H1 (cell line): ENCODE measurements around the gene MCM9. TPM values are rescaled to one million over a fixed set of nuclear protein-coding genes. Genes with fewer than 3 reads are reported as not detected.

Experiments
- CTCF ChIA-PET: fragments of 300-600 bp; sonication (Branson Sonifier 250); formaldehyde crosslinking; loops from one replicate; lab custom pipeline; 2021; ENCODE audit not compliant: partially characterized antibody; lab: Charles Lee
- POLR2A ChIA-PET: fragments of 300-600 bp; sonication (Branson Sonifier 250); formaldehyde crosslinking; loops from one replicate; lab custom pipeline; 2021; ENCODE audit warnings: inconsistent platforms; ENCODE audit not compliant: partially characterized antibody; lab: Charles Lee
- DNase-seq, 2 experiments: peaks; one replicate each; pipeline versions ENCODE4 v3.0.0 to v3.0.0-alpha.2; 2010 to 2022; ENCODE audit warnings: low spot score in 2 of 2, low read depth in 1 of 2, mixed read lengths in 1 of 2
- FAIRE-seq: peaks from 2 replicates; lab custom pipeline; 2011; peaks lifted over from hg19 to GRCh38; lab: Jason Lieb, UNC
- H2AFZ ChIP-seq: 2 replicates; pipeline ENCODE4 v1.8.1; 2012; ENCODE audit warnings: low read length, inconsistent platforms
- H2AK5ac ChIP-seq: 2 replicates; pipeline ENCODE4 v1.6.1; 2013; ENCODE audit warnings: low read depth, low read length
- H2BK120ac ChIP-seq: replicated peaks from 2 replicates; pipeline ENCODE3; 2013; ENCODE audit warnings: low read depth, low read length, inconsistent platforms
- H2BK12ac ChIP-seq: 2 replicates; pipeline ENCODE4 v1.6.1; 2013; ENCODE audit warnings: low read depth, low read length
- H2BK15ac ChIP-seq: 2 replicates; pipeline ENCODE4 v1.6.1; 2013; ENCODE audit warnings: low read length
- H2BK20ac ChIP-seq: 2 replicates; pipeline ENCODE4 v1.6.1; 2013; ENCODE audit warnings: low read length
- H2BK5ac ChIP-seq: 2 replicates; pipeline ENCODE4 v1.6.1; 2013; ENCODE audit warnings: low read depth, low read length
- H3K14ac ChIP-seq: 2 replicates; pipeline ENCODE4 v1.6.1; 2013; ENCODE audit warnings: inconsistent platforms; ENCODE audit not compliant: insufficient read length
- H3K18ac ChIP-seq: 2 replicates; pipeline ENCODE4 v1.6.1; 2013; ENCODE audit warnings: low read length; ENCODE audit errors: extremely low read depth
- H3K23ac ChIP-seq: 2 replicates; pipeline ENCODE4 v1.6.1; 2013; ENCODE audit warnings: inconsistent platforms; ENCODE audit not compliant: insufficient read length
- H3K23me2 ChIP-seq: 2 replicates; pipeline ENCODE4 v1.6.1; 2013; ENCODE audit warnings: low read depth, low read length
- H3K27ac ChIP-seq: 2 replicates; pipeline ENCODE4 v1.6.1; 2011; ENCODE audit warnings: low read depth, low read length, inconsistent platforms
- H3K27me3 ChIP-seq, 4 experiments: replicated peaks in 1 of 4; 1 replicate in 1 of 4; 2 replicates in 3 of 4; pipeline versions ENCODE4 v1.6.1 to v1.8.1; 2011 to 2013; ENCODE audit warnings: low read length in 3 of 4, mild to moderate bottlenecking in 3 of 4, inconsistent platforms in 2 of 4, mixed read lengths in 2 of 4, moderate library complexity in 1 of 4; ENCODE audit not compliant: control insufficient read depth in 3 of 4, insufficient read depth in 3 of 4; ENCODE audit errors: extremely low read depth in 1 of 4
- H3K36me3 ChIP-seq, 4 experiments: 2 replicates each; pipeline versions ENCODE4 v1.6.1 to v1.8.1; 2011 to 2013; ENCODE audit warnings: mild to moderate bottlenecking in 4 of 4, low read length in 3 of 4, moderate library complexity in 2 of 4, control low read depth in 1 of 4, inconsistent platforms in 1 of 4; ENCODE audit not compliant: insufficient read depth in 4 of 4, control insufficient read depth in 2 of 4
- H3K4ac ChIP-seq: replicated peaks from 2 replicates; pipeline ENCODE3; 2013; ENCODE audit warnings: low read length, low read depth, mixed read lengths, inconsistent platforms; ENCODE audit not compliant: insufficient read length
- H3K4me1 ChIP-seq, 4 experiments: replicated peaks in 1 of 4; 1 replicate in 1 of 4; 2 replicates in 3 of 4; pipeline versions ENCODE4 v1.6.1 to v1.8.1; 2011 to 2013; ENCODE audit warnings: low read length in 3 of 4, inconsistent platforms in 2 of 4, mixed read lengths in 1 of 4; ENCODE audit not compliant: insufficient read depth in 4 of 4, control insufficient read depth in 3 of 4
- H3K4me2 ChIP-seq, 2 experiments: 2 replicates each; pipeline versions ENCODE4 v1.6.1 to v1.8.1; 2011 to 2013; ENCODE audit warnings: low read depth in 2 of 2, low read length in 2 of 2, control low read depth in 1 of 2, inconsistent platforms in 1 of 2, mild to moderate bottlenecking in 1 of 2; ENCODE audit not compliant: insufficient read depth in 1 of 2
- H3K4me3 ChIP-seq, 4 experiments: fragments of 200-600, 300-600 bp in 1 of 4; sonication (generic), shearing (Covaris generic), sonication (Bioruptor Twin) in 1 of 4; 2 replicates each; pipeline versions ENCODE4 v1.5.1 to v1.8.1; 2011 to 2016; ENCODE audit warnings: low read length in 4 of 4, low read depth in 3 of 4, control low read depth in 2 of 4, inconsistent platforms in 2 of 4, mild to moderate bottlenecking in 2 of 4, mixed read lengths in 1 of 4, moderate library complexity in 1 of 4; ENCODE audit not compliant: insufficient read depth in 2 of 4; ENCODE audit errors: extremely low read depth in 1 of 4
- H3K56ac ChIP-seq: replicated peaks from 2 replicates; pipeline ENCODE3; 2013; ENCODE audit warnings: low read depth, mild to moderate bottlenecking, mixed read lengths, low read length, inconsistent platforms; ENCODE audit not compliant: insufficient read length
- H3K79me1 ChIP-seq: 2 replicates; pipeline ENCODE4 v1.6.1; 2013; ENCODE audit warnings: low read depth, low read length, control low read depth
- H3K79me2 ChIP-seq, 2 experiments: 2 replicates each; pipeline versions ENCODE4 v1.6.1 to v1.8.1; 2012 to 2013; ENCODE audit warnings: low read length in 2 of 2, mild to moderate bottlenecking in 2 of 2, inconsistent platforms in 1 of 2; ENCODE audit not compliant: insufficient read depth in 2 of 2, control insufficient read depth in 1 of 2
- H3K9ac ChIP-seq, 4 experiments: replicated peaks in 1 of 4; 1 replicate in 1 of 4; 2 replicates in 3 of 4; pipeline versions ENCODE4 v1.6.1 to v1.8.1; 2011 to 2013; ENCODE audit warnings: low read depth in 3 of 4, low read length in 3 of 4, control low read depth in 2 of 4, mild to moderate bottlenecking in 2 of 4, moderate library complexity in 2 of 4, inconsistent platforms in 1 of 4; ENCODE audit errors: extremely low read depth in 1 of 4
- H3K9me3 ChIP-seq, 2 experiments: 2 replicates each; pipeline versions ENCODE4 v1.6.1 to v1.8.1; 2012 to 2013; ENCODE audit warnings: mild to moderate bottlenecking in 2 of 2, moderate library complexity in 2 of 2, control low read depth in 1 of 2, inconsistent platforms in 1 of 2, low read depth in 1 of 2, low read length in 1 of 2, mixed read lengths in 1 of 2; ENCODE audit not compliant: insufficient read depth in 2 of 2
- H4K20me1 ChIP-seq, 2 experiments: replicated peaks in 1 of 2; 2 replicates each; pipeline versions ENCODE3 to v1.8.1; 2011 to 2013; ENCODE audit warnings: inconsistent platforms in 2 of 2, low read length in 2 of 2, mild to moderate bottlenecking in 1 of 2; ENCODE audit not compliant: insufficient read depth in 2 of 2, control insufficient read depth in 1 of 2
- H4K5ac ChIP-seq: 2 replicates; pipeline ENCODE4 v1.6.1; 2013; ENCODE audit warnings: low read length, low read depth, mixed read lengths, inconsistent platforms; ENCODE audit not compliant: insufficient read length
- H4K8ac ChIP-seq: 2 replicates; pipeline ENCODE4 v1.8.0; 2013; ENCODE audit warnings: mild to moderate bottlenecking, moderate library complexity, low read length, inconsistent platforms; ENCODE audit not compliant: insufficient read depth; ENCODE audit errors: extremely low read depth
- H4K91ac ChIP-seq: replicated peaks from 2 replicates; pipeline ENCODE3; 2013; ENCODE audit warnings: low read length, mixed read lengths, inconsistent platforms; ENCODE audit not compliant: insufficient read length
- ATF2 ChIP-seq: IDR thresholded peaks from 2 replicates; pipeline ENCODE4 v1.6.1; 2012; ENCODE audit warnings: low read length, inconsistent platforms
- CTBP2 ChIP-seq: IDR thresholded peaks from 2 replicates; pipeline ENCODE4 v1.7.0; 2011; ENCODE audit warnings: borderline replicate concordance, mild to moderate bottlenecking, moderate library complexity, mixed read lengths, low read length; ENCODE audit not compliant: insufficient read depth, insufficient read length
- KDM1A ChIP-seq: fragments of 200-600, 300-600 bp; sonication (generic); IDR thresholded peaks from 2 replicates; pipeline ENCODE4 v1.7.1; 2016; ENCODE audit warnings: mild to moderate bottlenecking, low read length, borderline replicate concordance
- POLR2AphosphoS5 ChIP-seq: IDR thresholded peaks from 2 replicates; pipeline ENCODE4 v1.6.1; 2011; ENCODE audit warnings: low read depth, low read length
- TAF1 ChIP-seq: IDR thresholded peaks from 2 replicates; pipeline ENCODE4 v1.6.1; 2011; ENCODE audit warnings: mild to moderate bottlenecking, low read depth, low read length
- WGBS, 2 experiments: shearing (Covaris generic) in 1 of 2; methylation state at CpG; one replicate each; pipeline versions ENCODE4 v1.1.6 to v1.1.7; 2013 to 2015; ENCODE audit warnings: low lambda C conversion rate in 2 of 2, mixed read lengths in 2 of 2, inconsistent platforms in 1 of 2, low coverage in 1 of 2, missing lambda C conversion rate in 1 of 2; ENCODE audit not compliant: insufficient replicate concordance in 2 of 2, insufficient coverage in 1 of 2, insufficient read length in 1 of 2; ENCODE audit errors: extremely low coverage in 1 of 2, missing lambda C conversion rate in 1 of 2; 5-methylcytosine and 5-hydroxymethylcytosine counted together
- long read RNA-seq, 2 experiments: library from RNA in 1 of 2; library from capped mRNA in 1 of 2; stranded (forward); transcript quantifications; one replicate each; pipeline ENCODE4 v2.0.0, GENCODE V29; 2021; ENCODE audit warnings: inconsistent platforms in 1 of 2
- polyA minus RNA-seq, 3 experiments: library from RNA; depleted of rRNA, polyadenylated mRNA; stranded (reverse); fragments of >200 nt; gene quantifications; 1 replicate in 2 of 3; 2 replicates in 1 of 3; pipeline ENCODE4 v1.2.3, GENCODE V29; 2011
- polyA plus RNA-seq, 7 experiments: library from polyadenylated mRNA; depleted of rRNA in 3 of 7; stranded (reverse) in 5 of 7; unstranded in 2 of 7; fragments of >200 nt in 5 of 7; fragments of 200-250 nt in 2 of 7; gene quantifications; 1 replicate in 5 of 7; 2 replicates in 1 of 7; 4 replicates in 1 of 7; pipeline versions ENCODE4 v1.2.1 to v1.2.3, GENCODE V29; 2011 to 2013; ENCODE audit warnings: missing spikeins in 2 of 7, mixed read lengths in 2 of 7
- total RNA-seq: library from RNA; stranded (reverse); fragmentation: NEBNext Ultra II Directional; extraction: Animal tissue kit (Norgen Biotek cat#: 25700); gene quantifications from 2 replicates; pipeline ENCODE4 v1.2.1, GENCODE V29; 2021

The MCM9 gene
- total RNA-seq (11.4 and 13.0 TPM in 2 replicates), polyA plus RNA-seq (2011; rRNA removed) (3.2 and 3.7 TPM in 2 replicates), polyA minus RNA-seq (2011; rRNA and poly(A)+ RNA removed) (11.4 and 19.5 TPM in 2 replicates)
- 6.3 TPM for polyA plus RNA-seq (2011; cell fraction: cytosol; rRNA removed)
- 6.6 TPM for polyA plus RNA-seq (2011; cell fraction: nucleus; rRNA removed)
- polyA plus RNA-seq (2012, experiment 1 of 2): 9.3 to 15.0 TPM (median 12.0 TPM) in 4 replicates
- polyA plus RNA-seq (2012, experiment 2 of 2): 0.68 TPM
- polyA plus RNA-seq (2013, experiment 1 of 2): 5.9 TPM
- polyA plus RNA-seq (2013, experiment 2 of 2): 5.2 TPM
- 9.8 TPM for polyA minus RNA-seq (2011; cell fraction: cytosol; rRNA and poly(A)+ RNA removed)
- 31.5 TPM for polyA minus RNA-seq (2011; cell fraction: nucleus; rRNA and poly(A)+ RNA removed)
- long read RNA-seq, experiment 1, partial matches to known transcripts: 2 of 6 reads
- long read RNA-seq, experiment 1, other reads (novel, unspliced or antisense): 4 of 6 reads
- long read RNA-seq, experiment 2, partial matches to known transcripts: 1 of 3 reads
- long read RNA-seq, experiment 2, other reads (novel, unspliced or antisense): 1 of 3 reads

GRCh38 chr6:118934461-118935330 is at the start of gene MCM9:
TSS of gene MCM9 (minus strand) at chr6:118935159. CDS start at chr6:118931723, 3,436 bp downstream.
- Histone ChIP-seq H4K91ac (peak within 1 kb of the TSS; percentile 80), H3K4me3 (peak within 1 kb of the TSS; percentile 73 to 100 (median 86)), H3K18ac (peak within 1 kb of the TSS; percentile 95; the same call in 1 of the 2 replicates), H4K20me1 (peaks cover 0 to 8% of the 10 kb centered on the region in 2 experiments), H3K27ac (peak within 1 kb of the TSS; percentile 82), H4K8ac (peak within 1 kb of the TSS; percentile 98), H3K79me2 (peaks cover 0 to 37% of the 10 kb centered on the region in 2 experiments; a peak in 2 of 4 replicates), H3K4me1 (peaks cover 0 to 2% (median 0%) of the 10 kb centered on the region in 4 experiments; a peak in 2 of 7 replicates), H3K14ac (peak within 1 kb of the TSS; percentile 98), H3K23me2 (no peaks in the 10 kb centered on the region; the same call in 1 of the 2 replicates), H3K9ac (peak within 1 kb of the TSS; percentile 73 to 93 (median 82)), H2BK15ac (no peak within 1 kb of the TSS), H2BK20ac (no peak within 1 kb of the TSS), H2AK5ac (no peak within 1 kb of the TSS), H3K4ac (no peak within 1 kb of the TSS), H2BK12ac (no peak within 1 kb of the TSS), H2BK120ac (no peak within 1 kb of the TSS), H3K27me3 (no peaks in the 10 kb centered on the region), H2AFZ (peak within 1 kb of the TSS; percentile 94), H3K56ac (peak within 1 kb of the TSS; percentile 82), H2BK5ac (peak within 1 kb of the TSS; percentile 81), H4K5ac (peak within 1 kb of the TSS; percentile 97), H3K36me3 (peaks cover 0 to 11% (median 5%) of the 10 kb centered on the region in 4 experiments; a peak in 4 of 8 replicates), H3K79me1 (no peaks in the 10 kb centered on the region), H3K4me2 (peak within 1 kb of the TSS; percentile 59 to 93), H3K9me3 (peaks cover 7 to 9% of the 10 kb centered on the region in 2 experiments), H3K23ac (no peak within 1 kb of the TSS)
- ChIA-PET POLR2A (interaction anchor here (0.6 to 2.3 kb wide), 7 partner anchors 7 to 275 kb away, joined by 3 to 15 read pairs (median 4); partner anchors contain the start of gene ASF1A), CTCF (interaction anchor here (1.1 to 1.3 kb wide), 2 partner anchors 11 to 39 kb away, joined by 3 read pairs; no protein-coding TSS in a partner anchor)
- FAIRE-seq (peak; percentile 19), DNase-seq (peak; percentile 77 to 90)
- 1% methylated on average over 57 of the region's 95 CpGs; no CpG with 5 or more reads in 1 of the 2 experiments for WGBS, 2 experiments
- TF ChIP-seq ATF2: no peak
- peak; percentile 72; the same call in 1 of the 2 replicates for TF ChIP-seq POLR2AphosphoS5
- TF ChIP-seq CTBP2: no peak
- TF ChIP-seq TAF1: peak; percentile 77
- TF ChIP-seq KDM1A: no peak
